ENCODE measurements around the gene CUL1.

The CUL1 gene

GRCh38 chr7:148698397-148699023 lies at the start of gene CUL1:
TSS of gene CUL1 (plus strand) at chr7:148698903. CDS start at chr7:148730123, 31,220 bp downstream.
- DNase-seq = peak; percentile 88 to 90

GRCh38 chr7:148650232-148650858 lies 48.4 kb upstream of the CUL1 start:
- DNase-seq = no peak

- no peak for DNase-seq
Observed at GRCh38 chr7:148652773-148653172, 45.9 kb upstream of the CUL1 start.

GRCh38 chr7:148657929-148658328 lies 40.8 kb upstream of the CUL1 start:
- DNase-seq = no peak

GRCh38 chr7:148661471-148661870 lies 37.2 kb upstream of the CUL1 start:
- DNase-seq = no peak

GRCh38 chr7:148662646-148663045 lies 36.1 kb upstream of the CUL1 start:
- DNase-seq = no peak

GRCh38 chr7:148664324-148664723 lies 34.4 kb upstream of the CUL1 start:
- DNase-seq = no peak

- no peak for DNase-seq
Observed at GRCh38 chr7:148665221-148665620, 33.5 kb upstream of the CUL1 start.

GRCh38 chr7:148669927-148670326 lies 28.8 kb upstream of the CUL1 start:
- DNase-seq = no peak

GRCh38 chr7:148670374-148670773 lies 28.3 kb upstream of the CUL1 start:
- no peak for DNase-seq

- DNase-seq = no peak
Observed at GRCh38 chr7:148670807-148671206, 27.9 kb upstream of the CUL1 start.

- DNase-seq = no peak
Observed at GRCh38 chr7:148672041-148672440, 26.7 kb upstream of the CUL1 start.

- no peak for DNase-seq
Observed at GRCh38 chr7:148674689-148675088, 24.0 kb upstream of the CUL1 start.

- DNase-seq = no peak
Observed at GRCh38 chr7:148676291-148676690, 22.4 kb upstream of the CUL1 start.

- no peak for DNase-seq
Observed at GRCh38 chr7:148681821-148682220, 16.9 kb upstream of the CUL1 start.

- DNase-seq = no peak
Observed at GRCh38 chr7:148684289-148684830, 14.3 kb upstream of the CUL1 start.

GRCh38 chr7:148686312-148686937 lies 12.3 kb upstream of the CUL1 start:
- no peak for DNase-seq

GRCh38 chr7:148687555-148687954 lies 11.1 kb upstream of the CUL1 start:
- no peak for DNase-seq

- no peak for DNase-seq
Observed at GRCh38 chr7:148688526-148688925, 10.2 kb upstream of the CUL1 start.

GRCh38 chr7:148693651-148694050 lies 5.1 kb upstream of the CUL1 start:
- DNase-seq = no peak

GRCh38 chr7:148694631-148695030 lies 4.1 kb upstream of the CUL1 start:
- DNase-seq = no peak

GRCh38 chr7:148695953-148696352 lies 2.8 kb upstream of the CUL1 start:
- no peak for DNase-seq

GRCh38 chr7:148696787-148697186 lies 1.9 kb upstream of the CUL1 start:
- no peak for DNase-seq

Measured in CD4-positive, alpha-beta T cell treated with Interleukin-1 beta for 1 hour (primary cell).